Testis (tissue), 2 donors: ENCODE data around the gene GNAO1.

Experiments
- CTCF ChIP-seq, 3 experiments: fragments of 450-650 bp in 2 of 3; fragments of 200-600 bp in 1 of 3; sonication (generic) in 1 of 3; IDR thresholded peaks; one replicate each; pipeline ENCODE4 v1.5.1; 2016 to 2019; ENCODE audit warnings: antibody characterized with exemption in 3 of 3, mild to moderate bottlenecking in 2 of 3, moderate library complexity in 1 of 3
- POLR2A ChIP-seq: fragments of 450-650 bp; IDR thresholded peaks from one replicate; pipeline ENCODE4 v1.6.1; 2017; ENCODE audit warnings: antibody characterized with exemption, mild to moderate bottlenecking, moderate library complexity

GRCh38 chr16:56389554-56389953, 198.3 kb downstream of the GNAO1 start:
- TF ChIP-seq POLR2A (no peak), CTCF (IDR thresholded peaks at IDR 0.05) (no peak)
